GM06990 (cell line): ENCODE data around the gene PPP1R16B.

Experiments
- DNase-seq: peaks from one replicate; pipeline ENCODE4 v3.0.0-alpha.2; 2011; ENCODE audit not compliant: insufficient read length; ENCODE audit errors: extremely low read depth
- H3K27me3 ChIP-seq: replicated peaks from 2 replicates; pipeline ENCODE4 v1.6.0; 2011; ENCODE audit warnings: low read length; ENCODE audit not compliant: control insufficient read depth, insufficient read depth
- H3K36me3 ChIP-seq: 2 replicates; pipeline ENCODE4 v1.5.1; 2011; ENCODE audit warnings: low read length; ENCODE audit not compliant: control insufficient read depth, insufficient read depth
- H3K4me3 ChIP-seq: replicated peaks from 2 replicates; pipeline ENCODE4 v1.5.1; 2011; ENCODE audit warnings: low read depth, mild to moderate bottlenecking, control low read depth, low read length
- TF ChIP-seq, protein P1 (sequence below): IDR thresholded peaks from 2 replicates; pipeline ENCODE4 v1.5.1; 2011; ENCODE audit warnings: low read length, control low read depth, mild to moderate bottlenecking, inconsistent platforms; ENCODE audit not compliant: insufficient read depth, poor library complexity, severe bottlenecking

Gene PPP1R16B

GRCh38 chr20:38825571-38825900, 20.0 kb downstream of the PPP1R16B start:
- TF ChIP-seq, protein P1, sequence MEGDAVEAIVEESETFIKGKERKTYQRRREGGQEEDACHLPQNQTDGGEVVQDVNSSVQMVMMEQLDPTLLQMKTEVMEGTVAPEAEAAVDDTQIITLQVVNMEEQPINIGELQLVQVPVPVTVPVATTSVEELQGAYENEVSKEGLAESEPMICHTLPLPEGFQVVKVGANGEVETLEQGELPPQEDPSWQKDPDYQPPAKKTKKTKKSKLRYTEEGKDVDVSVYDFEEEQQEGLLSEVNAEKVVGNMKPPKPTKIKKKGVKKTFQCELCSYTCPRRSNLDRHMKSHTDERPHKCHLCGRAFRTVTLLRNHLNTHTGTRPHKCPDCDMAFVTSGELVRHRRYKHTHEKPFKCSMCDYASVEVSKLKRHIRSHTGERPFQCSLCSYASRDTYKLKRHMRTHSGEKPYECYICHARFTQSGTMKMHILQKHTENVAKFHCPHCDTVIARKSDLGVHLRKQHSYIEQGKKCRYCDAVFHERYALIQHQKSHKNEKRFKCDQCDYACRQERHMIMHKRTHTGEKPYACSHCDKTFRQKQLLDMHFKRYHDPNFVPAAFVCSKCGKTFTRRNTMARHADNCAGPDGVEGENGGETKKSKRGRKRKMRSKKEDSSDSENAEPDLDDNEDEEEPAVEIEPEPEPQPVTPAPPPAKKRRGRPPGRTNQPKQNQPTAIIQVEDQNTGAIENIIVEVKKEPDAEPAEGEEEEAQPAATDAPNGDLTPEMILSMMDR: no peak
- Histone ChIP-seq H3K36me3 (peaks cover 32% of the 10 kb centered on the region), H3K27me3 (no peaks in the 10 kb centered on the region), H3K4me3 (no peak overlapping the region)
- no peak for DNase-seq

DNA sequence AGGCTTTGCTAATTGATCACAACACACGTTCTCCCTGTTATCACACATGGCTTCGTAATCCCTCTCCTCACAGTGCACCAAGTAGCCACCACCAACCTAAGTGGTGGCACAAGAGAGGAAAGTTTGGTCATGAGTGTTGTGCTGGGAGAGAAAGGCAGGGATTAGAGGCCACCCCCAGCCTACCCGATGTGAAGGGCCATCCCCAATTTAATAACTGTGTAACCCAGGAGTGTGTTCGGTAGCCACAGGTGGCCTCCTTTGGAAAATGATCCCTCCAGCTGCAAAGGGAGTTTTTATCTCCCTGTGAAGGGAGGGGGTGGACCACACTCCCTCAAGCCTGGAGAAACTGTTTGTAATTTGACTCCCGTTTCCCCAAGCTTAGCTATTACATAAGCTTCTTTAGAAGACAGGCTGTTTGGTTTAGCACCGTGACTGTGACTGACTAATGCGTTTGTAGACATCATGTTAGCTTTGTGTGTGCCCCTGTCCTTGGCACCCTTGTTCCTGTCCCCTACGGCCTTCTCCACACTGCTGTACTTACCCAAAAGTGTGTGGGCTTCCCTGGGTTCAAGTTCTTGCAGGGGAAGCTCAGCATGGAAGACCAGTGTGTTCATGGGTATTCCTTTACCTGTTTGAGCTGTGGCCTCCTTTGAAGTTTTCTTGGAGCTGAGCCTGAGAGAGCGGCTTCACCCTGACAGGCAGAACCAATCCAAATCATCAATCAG, 20.6 kb downstream of the PPP1R16B start:
- DNase-seq: no peak
- TF ChIP-seq, protein P1: no peak
- Histone ChIP-seq H3K36me3 (peaks cover 34% of the 10 kb centered on the region), H3K4me3 (no peak overlapping the region), H3K27me3 (no peaks in the 10 kb centered on the region)

GRCh38 chr20:38827770-38828281, 22.3 kb downstream of the PPP1R16B start:
- DNase-seq: no peak
- Histone ChIP-seq H3K4me3 (no peak overlapping the region), H3K27me3 (no peaks in the 10 kb centered on the region), H3K36me3 (peaks cover 38% of the 10 kb centered on the region)
- TF ChIP-seq, protein P1: no peak

- no peak for DNase-seq
- TF ChIP-seq, protein P1: no peak
Measured at GRCh38 chr20:38828514-38829295, 23.2 kb downstream of the PPP1R16B start.

GRCh38 chr20:38829296-38829875, 23.9 kb downstream of the PPP1R16B start:
- H3K4me3 ChIP-seq: no peak overlapping the region
- peaks cover 34% of the 10 kb centered on the region for H3K36me3 ChIP-seq
- TF ChIP-seq, protein P1: no peak
- no peaks in the 10 kb centered on the region for H3K27me3 ChIP-seq
- no peak for DNase-seq

More at GRCh38 chr20:38828514-38829295, 23.2 kb downstream of the PPP1R16B start:
- Histone ChIP-seq H3K27me3 (no peaks in the 10 kb centered on the region), H3K4me3 (no peak overlapping the region), H3K36me3 (peaks cover 38% of the 10 kb centered on the region)
